Suppressor macrophage treated with lipopolysaccharide for 4 hours (primary cell): ENCODE measurements around the gene MRPL37.
"Not testable (repeated sequence)": the region's sequence is repeated elsewhere in the genome, so short reads cannot be mapped to it uniquely, and the experiment has no call there.

Source experiments
- DNase-seq: peaks from one replicate; pipeline ENCODE4 v3.0.0-alpha.2; 2020

MRPL37 gene

DNA sequence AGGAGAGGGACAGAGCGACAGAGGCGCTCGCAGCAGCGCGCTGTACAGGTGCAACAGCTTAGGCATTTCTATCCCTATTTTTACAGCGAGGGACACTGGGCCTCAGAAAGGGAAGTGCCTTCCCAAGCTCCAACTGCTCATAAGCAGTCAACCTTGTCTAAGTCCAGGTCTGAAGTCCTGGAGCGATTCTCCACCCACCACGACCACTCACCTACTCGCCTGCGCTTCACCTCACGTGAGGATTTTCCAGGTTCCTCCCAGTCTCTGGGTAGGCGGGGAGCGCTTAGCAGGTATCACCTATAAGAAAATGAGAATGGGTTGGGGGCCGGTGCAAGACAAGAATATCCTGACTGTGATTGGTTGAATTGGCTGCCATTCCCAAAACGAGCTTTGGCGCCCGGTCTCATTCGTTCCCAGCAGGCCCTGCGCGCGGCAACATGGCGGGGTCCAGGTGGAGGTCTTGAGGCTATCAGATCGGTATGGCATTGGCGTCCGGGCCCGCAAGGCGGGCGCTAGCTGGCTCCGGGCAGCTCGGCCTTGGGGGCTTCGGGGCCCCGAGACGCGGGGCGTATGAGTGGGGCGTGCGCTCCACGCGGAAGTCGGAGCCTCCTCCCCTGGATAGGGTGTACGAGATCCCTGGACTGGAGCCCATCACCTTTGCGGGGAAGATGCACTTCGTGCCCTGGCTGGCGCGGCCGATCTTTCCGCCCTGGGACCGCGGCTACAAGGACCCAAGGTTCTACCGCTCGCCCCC, at the start of gene MRPL37, which contains the start of gene CYB5RL:
Gene MRPL37, plus strand, starts transcription at position 403 of the 754 bp plus-strand sequence. Its CDS starts 77 bp downstream, at position 480.
Gene CYB5RL, minus strand, starts transcription at position 266 of the 754 bp plus-strand sequence. CDS start 4,414 bp downstream, outside the sequence.
- peak; percentile 95 for DNase-seq

DNA sequence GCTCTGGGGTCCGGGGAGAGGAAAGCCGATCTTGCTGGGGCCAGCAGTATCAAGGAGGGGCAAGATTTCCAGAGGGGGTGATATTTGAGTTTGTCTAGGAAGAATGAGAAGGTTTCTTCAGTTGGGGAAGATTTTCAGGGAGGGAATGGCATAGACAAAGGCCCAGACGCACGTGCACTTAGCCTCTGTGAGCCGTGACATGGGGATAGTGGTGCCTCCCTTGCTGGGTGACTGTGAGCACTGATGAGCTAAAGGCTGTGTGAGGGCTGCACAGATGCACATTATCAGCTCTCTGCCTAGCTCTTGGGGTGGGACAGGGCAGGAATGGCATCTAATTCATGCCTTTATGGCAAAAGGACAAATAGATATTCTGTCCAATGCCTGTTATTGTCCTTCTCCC, 49.0 kb upstream of the MRPL37 start:
- DNase-seq = no peak

DNA sequence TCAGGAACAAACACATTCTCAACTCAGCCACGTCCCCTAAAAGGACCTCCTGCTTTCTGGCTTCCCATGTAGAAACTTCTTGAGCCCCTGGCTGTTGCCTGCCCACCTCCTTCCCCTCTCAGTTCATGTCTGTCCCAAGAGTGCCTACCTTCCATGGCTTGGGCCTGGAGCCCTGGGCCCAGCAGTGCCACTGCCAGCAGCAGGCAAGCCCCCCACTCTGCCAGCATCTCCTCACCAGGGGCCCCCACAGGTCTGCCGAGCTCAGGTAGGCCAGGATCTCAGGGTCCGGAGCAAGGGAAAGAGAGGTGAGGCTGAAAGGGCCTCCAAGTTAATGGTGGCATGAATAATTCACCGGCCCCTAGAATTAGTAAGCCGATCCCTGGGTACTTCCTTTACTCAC, 47.3 kb upstream of the MRPL37 start, which contains the start of gene CDCP2:
Gene CDCP2, minus strand, starts transcription at position 305 of the 400 bp plus-strand sequence. Its CDS starts 78 bp downstream, at position 227.
- DNase-seq = no peak

DNA sequence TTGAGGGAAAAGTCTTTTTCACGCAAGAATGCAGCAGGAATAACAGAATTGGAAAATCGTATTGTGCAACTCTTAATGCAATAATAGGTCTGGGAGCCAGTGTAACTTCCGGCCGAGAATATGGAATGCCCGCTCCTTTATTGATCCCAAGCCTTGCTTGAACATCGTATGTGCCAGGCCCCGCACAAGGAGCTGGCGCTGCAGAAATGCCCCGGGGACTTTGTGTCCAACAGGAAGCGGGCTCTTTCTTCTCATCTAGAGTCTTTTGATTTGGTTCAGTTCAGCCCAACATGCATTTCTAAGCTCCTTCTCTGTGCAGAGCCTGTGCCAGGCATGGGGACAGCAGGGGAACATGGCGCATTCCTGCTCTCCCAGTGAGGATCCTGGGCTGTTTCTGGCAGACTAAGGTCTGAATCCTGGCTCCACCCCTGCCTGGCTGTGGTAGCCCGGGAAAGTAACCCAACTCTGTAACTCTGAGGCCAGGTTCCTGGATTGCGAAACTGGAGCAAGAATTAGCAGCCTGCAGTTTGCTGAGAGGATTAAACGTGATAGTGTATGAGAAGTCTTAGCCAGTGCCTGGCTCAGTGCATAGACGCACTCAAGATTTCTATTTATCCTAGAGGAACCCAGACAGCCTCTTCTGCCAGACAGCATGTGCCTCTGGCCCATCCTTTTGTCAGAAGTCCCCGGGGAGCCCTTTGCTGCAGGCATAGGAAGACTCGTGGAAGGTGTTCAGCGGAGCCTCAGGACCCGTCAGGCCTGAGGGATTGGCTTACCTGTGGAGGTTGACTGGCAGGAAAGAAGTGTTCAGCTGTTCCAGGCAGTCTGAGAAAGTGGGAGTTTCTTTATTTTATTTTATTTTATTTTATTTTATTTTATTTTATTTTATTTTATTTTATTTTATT, 46.2 kb upstream of the MRPL37 start:
- peak; percentile 31 for DNase-seq

DNA sequence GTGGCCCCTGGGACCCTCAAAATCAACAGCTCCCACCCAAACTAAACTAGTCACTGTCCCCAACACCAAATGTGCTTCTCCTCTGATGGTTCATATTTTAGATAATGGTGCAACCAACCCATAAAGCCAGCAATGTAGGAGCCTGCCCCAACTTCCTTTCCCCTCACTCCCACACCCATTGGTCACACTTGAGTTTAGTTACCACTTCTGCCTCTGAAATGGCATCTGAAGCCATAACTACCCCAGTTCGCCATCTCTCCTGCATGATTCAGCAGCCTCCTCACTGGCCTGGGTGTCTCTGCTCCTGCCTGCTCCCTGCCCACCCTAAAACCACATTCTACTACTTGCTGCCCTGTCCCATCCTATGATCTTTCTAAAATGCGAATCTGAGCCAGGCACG, 43.8 kb upstream of the MRPL37 start:
- DNase-seq = peak; percentile 72

GRCh38 chr1:54156986-54157385, 43.0 kb upstream of the MRPL37 start:
- DNase-seq = no peak

DNA sequence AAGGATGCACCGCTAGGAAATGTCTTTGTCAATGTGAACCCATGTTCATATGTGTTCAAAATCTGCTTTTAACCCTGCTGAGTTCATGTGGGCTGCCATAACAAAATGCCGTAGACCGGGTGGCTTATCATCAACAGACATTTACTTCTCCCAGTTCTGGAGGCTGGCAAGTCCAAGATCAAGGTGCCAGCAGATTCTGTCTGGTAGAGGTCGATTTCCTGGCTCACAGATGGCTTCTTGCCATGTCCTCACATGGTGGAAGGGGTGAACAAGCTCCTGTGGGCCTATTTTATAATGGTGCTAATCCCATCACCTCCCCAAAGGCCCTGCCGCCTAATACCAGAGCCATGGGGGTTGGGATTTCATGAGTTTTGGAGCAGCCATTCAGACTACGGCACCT, 42.6 kb upstream of the MRPL37 start:
- no peak for DNase-seq

GRCh38 chr1:54158071-54158470, 41.9 kb upstream of the MRPL37 start:
- no peak for DNase-seq

DNA sequence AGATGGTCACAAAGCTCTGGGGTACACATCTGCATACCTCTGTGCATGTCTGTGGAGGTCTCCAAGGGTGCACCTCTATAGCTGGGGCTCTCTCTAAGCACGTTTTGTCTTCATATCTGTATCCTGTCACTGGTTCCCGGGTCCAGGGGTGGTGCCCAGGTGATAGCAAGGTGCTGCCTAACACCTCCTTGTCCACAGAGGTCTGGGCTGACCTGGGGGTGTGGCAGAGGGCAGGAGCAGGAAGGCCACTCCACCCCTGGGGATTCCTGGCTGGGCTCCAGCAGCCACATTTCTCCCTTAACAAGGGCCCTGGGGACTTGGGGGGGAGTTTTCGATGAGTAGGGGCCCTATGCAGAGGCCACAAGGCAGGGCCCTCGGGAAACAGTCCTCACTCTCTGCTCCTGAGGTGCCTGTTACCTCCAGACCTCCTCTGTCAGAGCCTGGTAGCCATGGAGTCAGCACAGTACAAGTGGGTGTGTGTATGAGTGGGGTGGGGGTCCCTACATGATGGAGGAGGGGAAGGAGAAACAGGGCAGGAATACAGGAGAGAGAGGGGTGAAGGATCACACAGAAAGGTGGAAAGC, 40.1 kb upstream of the MRPL37 start:
- DNase-seq = no peak

DNA sequence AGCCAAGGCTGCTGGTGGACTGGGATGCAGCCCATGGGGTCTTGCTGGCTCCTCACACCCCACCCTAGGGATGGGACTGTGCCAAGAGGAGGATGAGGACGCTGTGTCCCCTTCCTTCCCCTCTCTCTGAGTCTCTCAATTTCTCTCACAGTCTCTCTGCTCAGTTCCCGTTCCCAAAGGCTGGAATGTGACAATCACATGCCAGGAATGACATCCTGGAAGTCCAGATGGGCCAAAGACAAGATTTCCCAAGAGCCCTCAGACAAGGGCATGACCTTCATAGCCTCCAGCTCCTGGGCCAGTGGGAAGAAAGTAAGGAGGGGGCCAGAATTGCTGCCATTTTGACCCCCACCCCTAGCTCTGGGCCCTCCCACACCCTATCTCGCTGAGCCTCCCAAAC, 39.6 kb upstream of the MRPL37 start:
- no peak for DNase-seq

DNA sequence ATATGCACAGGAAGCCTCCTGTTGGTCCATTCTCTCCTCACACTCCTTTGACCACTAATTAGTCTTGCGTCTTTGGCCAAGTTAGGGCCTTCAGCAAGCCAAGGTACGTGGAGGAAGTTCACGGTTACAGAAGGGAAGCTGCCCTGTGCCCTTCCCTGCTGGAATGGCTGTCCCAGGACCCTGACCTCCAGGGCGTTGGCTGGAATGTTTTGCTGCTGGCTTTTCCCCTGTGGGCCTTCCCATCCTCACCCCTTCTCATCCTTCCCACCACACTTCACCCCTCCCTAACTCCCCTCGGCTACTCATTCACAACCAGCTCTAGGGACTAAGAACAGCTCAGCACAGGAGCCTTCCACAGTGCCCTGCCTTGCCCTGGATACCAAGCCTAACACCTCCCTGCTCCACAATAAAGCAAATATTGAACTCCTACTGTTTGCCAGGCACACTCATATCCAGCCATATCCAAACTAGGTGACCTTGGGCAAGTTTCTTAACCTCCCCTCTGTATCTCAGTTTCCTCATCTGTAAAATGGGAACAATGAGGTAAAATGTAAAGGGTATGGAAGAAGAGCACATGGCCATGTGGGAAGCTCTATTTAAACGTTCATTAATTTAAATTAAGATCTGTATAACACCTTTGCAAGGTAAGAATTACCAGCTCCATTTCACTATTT, 38.3 kb upstream of the MRPL37 start:
- no peak for DNase-seq

- DNase-seq = no peak
Measured at GRCh38 chr1:54163051-54163450, 36.9 kb upstream of the MRPL37 start.

GRCh38 chr1:54163573-54163972, 36.4 kb upstream of the MRPL37 start:
- no peak for DNase-seq

GRCh38 chr1:54165146-54165545, 34.8 kb upstream of the MRPL37 start:
- DNase-seq = no peak

DNA sequence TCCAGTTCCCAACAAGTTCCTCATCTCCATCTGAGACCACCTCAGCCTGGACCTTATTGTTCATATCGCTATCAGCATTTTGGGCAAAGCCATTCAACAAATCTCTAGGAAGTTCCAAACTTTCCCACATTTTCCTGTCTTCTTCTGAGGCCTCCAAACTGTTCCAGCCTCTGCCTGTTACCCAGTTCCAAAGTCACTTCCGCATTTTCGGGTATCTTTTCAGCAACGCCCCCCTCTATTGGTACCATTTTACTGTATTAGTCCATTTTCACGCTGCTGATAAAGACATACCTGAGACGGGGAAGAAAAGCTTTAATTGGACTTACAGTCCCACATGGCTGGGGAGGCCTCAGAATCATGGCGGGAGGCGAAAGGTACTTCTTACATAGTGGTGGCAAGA, 33.6 kb upstream of the MRPL37 start:
- DNase-seq = not testable (repeated sequence)

DNA sequence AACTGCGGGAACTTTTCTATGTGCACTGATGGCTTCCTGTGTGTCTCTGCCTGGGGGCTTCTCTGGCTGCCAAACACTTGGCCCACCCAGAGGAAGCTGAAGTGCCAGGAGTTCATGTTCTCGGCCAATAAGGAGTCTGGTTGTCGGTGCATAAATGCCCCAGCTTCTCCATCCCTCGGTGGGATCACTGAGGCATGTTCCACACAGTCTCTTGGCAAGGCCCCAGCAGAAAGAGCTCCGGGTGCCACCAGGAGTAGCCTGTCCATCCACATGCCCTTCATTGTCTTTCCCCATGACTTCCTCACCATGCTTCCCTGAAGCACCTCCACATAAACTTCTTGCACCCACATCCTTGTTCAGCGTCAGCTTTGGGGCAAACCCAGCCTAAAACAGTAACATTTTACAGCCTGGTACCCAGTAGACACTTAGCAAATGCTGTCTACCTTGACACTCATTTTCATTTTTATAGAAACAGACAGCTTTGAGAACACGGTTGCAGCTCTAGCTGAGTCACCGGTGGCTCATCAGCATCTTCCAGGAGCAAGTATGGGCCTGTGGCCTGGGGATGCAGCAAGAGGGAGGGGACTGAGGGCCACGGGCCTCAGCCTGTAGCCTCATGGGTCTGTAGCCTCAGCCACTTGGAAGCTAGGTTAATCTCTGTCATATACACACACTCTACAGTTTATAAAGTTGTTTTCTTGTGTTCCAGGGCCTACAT, 32.4 kb upstream of the MRPL37 start:
- DNase-seq = no peak

DNA sequence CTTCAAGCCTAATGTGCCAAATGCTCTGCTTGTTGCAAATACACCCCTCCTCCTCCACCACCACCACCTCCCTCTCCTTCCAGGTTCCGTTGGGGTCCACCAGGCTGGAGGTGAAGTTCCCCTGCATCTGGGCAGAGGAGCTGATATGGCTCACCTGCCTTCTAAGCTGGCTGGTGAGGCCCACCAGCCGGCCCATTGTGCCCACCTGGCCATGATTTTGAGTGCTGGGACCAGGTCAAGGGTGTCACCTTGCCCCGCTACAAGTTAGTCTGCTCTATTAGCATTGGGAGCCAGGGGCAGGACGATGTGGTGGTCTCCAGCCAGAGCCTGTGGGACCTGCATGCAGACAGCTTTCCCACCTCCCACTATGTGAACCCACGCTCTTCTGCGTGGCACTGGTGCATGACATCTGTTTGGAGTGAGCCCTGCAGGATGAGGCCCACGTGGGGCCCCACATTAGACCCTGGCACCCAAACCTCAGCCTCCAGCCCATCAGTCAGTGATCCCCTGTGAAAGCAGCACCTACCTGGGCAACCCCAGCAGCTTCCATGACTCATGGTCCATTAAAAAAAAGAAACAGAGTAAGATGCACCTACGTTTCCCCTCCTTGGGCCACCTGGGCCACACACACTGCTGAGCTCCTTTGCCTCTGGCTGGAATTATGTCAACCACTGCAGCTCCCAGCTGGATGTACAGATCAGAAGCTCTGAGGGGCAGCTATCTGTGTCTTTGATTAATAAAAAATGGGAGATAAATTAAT, 31.6 kb upstream of the MRPL37 start:
- no peak for DNase-seq

- DNase-seq = no peak
Measured at GRCh38 chr1:54169068-54169467, 30.9 kb upstream of the MRPL37 start.

GRCh38 chr1:54171016-54171415, 29.0 kb upstream of the MRPL37 start:
- DNase-seq = no peak

GRCh38 chr1:54171606-54172005, 28.4 kb upstream of the MRPL37 start:
- DNase-seq = no peak
